Stimulated activated CD4-positive, alpha-beta T cell treated with anti-CD3 and anti-CD28 coated beads, Interleukin-15, amount 100 ng/mL, for 1 hour (primary cell): ENCODE data around the gene SPPL2C.

Experiments
- DNase-seq, 2 donors: peaks; one replicate each; pipeline ENCODE4 v3.0.0-alpha.2; 2020; ENCODE audit warnings: low read depth in 1 of 2, low spot score in 1 of 2

Gene SPPL2C

DNA sequence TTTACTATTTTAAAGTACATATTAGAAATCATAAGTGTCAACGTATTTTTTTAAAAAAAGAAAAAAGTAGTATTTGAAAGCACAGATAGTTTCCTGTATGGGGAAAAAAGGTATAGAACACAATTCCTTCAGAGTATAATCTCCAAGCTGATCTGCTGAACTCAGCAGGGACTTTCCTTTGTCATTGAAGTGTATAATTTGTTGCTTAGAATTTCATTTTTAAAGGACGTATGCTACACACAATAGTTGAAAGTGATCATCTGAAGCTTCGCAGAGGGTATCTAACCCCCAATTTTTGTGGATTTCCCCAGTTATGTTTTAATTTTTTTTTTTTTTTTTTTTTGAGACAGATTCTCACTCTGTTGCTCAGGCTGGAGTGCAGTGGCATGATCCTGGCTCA is 29.5 kb downstream of the SPPL2C start:
- no peak for DNase-seq

DNA sequence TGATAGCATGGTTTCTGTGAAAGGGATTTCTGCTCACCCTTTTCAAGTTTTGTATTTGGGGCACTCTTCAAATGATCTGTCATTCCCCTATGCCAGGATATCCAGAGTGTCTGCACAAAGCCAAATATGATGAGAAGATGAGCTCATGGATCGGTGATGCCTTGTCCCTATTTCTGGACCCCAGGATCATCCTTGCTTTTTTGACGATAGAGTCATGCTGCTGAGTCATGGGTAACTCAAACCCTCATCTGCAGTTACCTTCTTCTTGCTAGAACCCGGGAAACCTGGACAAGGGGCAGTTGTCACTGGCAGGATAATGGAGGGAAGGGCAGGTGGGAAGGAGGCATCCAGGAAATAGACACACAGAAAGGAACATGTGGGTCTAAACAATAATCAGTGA is 31.9 kb downstream of the SPPL2C start:
- no peak for DNase-seq

DNA sequence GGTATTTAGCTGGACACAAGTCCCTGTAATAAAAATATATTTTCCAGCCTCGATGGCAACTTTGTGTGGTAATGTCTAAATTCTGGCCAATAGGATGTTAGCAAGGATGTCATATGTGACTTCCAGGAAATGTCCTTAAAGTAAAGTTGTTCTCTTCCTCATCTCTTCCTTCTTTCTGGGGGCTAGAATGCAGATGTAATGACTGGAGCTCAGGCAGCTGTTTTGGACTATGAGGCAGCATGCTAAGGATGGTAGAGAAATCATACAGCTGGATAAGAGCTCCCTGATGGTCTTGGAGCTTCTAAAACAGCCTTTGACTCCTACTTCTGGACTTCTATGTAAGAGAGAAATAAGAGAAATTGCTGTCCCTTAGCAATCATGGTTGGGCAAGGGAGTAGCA is 32.8 kb downstream of the SPPL2C start:
- DNase-seq, result no peak

DNA sequence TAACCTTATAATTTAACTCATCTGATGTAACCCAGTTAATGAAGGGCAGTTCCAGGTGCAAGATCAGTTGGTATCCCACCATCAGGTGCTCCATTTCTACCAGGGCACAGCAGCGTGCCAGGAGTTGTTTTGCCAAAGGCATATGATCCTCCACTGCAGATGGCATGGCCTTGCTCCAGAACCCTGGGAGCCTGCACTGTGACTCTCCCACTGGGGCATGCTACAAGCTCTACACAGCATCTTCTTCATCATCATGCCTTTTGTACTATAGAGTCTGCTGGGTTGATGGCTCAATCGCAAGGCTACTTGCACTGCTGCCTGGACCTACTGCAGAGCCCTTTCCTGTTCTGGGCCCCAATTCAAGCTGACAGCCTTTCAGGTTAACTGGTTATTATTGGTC is 38.4 kb downstream of the SPPL2C start:
- no peak for DNase-seq

DNA sequence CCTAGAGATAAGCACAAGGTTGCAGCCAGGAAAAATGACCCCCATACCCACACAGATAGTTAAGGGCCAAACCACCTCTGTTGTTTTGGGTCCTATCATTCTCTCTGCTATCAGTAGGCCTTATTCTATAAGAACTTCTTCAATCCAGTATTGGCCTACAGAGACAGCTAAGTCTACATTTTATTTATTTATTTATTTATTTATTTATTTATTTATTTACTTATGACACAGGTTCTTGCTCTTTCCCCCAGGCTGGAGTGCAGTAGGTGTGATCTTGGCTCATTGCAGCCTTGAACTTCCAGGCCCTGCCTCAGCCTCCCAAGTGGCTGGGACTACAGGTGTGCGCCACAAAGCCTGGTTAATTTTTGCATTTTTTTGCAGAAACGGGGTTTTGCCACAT is 42.2 kb downstream of the SPPL2C start:
- DNase-seq, result no peak

DNA sequence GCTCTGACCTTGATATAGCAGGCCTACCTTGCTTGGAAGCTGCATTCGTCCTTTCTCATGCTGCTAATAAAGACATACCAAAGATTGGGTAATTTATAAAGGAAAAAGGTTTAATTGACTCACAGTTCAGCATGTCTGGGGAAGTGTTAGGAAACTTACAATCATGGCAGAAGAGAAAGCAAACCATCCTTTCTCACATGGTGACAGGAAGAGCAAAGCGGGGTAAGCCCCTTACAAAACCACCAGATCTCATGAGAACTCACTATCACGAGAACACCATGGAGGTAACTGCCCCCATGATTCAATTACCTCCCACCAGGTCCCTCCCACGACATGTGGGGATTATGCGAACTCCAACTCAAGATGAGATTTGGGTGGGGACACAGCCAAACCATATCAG is 43.7 kb downstream of the SPPL2C start:
- DNase-seq, result no peak

DNA sequence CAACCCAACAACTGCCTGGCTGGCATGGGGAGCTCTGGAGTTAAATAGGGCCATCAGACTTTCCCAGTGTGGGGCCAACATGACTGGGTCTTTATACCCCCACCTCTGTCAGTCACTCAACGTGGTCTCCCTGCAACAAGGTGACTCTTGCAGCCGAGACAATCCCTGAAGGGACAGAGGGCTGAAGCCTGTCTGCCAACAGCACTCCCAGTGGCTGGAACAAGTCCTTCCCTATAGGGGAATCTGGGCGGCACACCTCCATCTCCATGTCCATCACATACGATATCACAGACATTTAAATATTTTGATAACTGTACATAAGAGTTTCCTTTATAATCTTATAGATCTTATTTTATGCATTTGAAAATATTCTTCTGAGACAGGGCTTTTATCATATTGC is 44.9 kb downstream of the SPPL2C start:
- DNase-seq, result no peak

DNA sequence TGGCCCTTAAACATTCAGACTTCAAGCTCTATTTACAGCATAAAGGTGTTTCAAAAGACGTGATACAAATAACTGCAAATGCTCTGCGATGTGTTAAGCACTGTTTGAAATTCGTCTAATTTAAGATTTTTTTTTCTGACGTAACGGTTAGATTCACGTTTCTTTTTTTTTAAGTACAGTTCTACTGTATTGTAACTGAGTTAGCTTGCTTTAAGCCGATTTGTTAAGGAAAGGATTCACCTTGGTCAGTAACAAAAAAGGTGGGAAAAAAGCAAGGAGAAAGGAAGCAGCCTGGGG is 49.0 kb downstream of the SPPL2C start:
- DNase-seq, result no peak

DNA sequence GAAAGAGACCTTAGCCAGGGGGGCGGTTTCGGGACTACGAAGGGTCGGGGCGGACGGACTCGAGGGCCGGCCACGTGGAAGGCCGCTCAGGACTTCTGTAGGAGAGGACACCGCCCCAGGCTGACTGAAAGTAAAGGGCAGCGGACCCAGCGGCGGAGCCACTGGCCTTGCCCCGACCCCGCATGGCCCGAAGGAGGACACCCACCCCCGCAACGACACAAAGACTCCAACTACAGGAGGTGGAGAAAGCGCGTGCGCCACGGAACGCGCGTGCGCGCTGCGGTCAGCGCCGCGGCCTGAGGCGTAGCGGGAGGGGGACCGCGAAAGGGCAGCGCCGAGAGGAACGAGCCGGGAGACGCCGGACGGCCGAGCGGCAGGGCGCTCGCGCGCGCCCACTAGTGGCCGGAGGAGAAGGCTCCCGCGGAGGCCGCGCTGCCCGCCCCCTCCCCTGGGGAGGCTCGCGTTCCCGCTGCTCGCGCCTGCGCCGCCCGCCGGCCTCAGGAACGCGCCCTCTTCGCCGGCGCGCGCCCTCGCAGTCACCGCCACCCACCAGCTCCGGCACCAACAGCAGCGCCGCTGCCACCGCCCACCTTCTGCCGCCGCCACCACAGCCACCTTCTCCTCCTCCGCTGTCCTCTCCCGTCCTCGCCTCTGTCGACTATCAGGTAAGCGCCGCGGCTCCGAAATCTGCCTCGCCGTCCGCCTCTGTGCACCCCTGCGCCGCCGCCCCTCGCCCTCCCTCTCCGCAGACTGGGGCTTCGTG is 49.5 kb downstream of the SPPL2C start, which contains the start of gene MAPT:
MAPT (plus strand) TSS at position 533 of the 763 bp plus-strand sequence. CDS start 67,784 bp downstream, outside the sequence.
- peak; percentile 70 to 75 for DNase-seq

DNA sequence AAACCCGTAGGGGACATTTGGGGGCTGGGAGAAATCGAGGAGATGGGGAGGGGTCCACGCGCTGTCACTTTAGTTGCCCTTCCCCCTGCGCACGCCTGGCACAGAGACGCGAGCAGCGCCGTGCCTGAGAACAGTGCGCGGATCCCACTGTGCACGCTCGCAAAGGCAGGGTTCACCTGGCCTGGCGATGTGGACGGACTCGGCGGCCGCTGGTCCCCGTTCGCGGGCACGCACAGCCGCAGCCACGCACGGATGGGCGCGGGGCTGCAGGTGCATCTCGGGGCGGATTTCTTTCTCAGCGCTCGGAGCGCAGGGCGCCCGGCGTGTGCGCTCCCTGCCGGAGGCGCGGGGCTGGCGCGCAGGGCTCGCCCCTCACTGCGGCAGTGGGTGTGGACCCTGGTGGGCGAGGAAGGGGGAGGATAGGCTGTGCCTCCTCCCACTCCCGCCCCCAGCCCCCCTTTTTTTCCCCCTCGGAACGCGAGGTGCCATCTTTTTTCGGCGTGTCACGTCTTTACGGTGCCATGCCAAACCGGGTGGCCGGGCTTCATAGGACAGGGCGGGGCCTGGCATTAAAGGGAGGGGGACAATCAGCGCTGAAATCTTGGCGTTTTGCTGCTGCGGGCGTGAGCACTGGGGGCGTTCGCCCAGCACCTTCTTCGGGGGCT is 50.8 kb downstream of the SPPL2C start:
- DNase-seq, result no peak

DNA sequence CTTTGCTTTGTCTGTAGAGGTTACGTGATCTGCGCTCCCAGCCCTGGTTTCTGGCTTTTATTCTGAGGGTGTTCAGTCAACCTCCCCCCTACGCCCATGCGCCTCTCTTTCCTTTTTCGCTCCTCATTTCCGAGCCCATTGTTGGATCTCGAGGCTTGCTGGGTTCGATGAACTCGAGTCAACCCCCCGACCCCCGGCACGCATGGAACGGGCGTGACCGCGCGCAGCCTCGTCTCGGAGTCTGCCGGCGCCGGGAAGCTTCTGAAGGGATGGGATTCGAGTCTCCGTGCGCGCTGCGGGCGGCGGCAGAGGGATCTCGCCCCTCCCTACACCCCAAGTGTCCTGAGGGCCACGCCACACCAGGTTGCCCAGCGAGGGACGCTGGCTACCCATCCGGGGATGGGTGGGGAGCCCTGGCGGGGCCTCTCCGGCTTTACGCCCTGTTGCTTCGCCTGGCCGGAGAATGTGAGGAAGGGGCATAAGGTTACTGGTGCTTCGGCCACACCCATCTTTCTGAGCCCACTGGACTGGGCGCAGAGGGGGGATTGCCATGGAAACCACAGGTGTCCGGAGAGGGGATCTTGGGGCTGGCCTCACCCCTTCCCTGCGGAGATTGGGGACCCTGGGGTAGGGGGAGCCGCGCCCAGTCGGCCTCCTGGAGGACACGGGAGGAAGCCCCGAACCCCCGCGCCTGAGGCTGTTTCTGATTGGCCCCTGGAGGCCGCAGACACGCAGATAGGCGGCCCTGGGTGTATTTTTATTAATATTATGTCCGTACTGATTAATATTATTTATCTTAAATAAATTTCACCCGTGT is 51.5 kb downstream of the SPPL2C start:
- no peak for DNase-seq
